Measurements from ENCODE around the gene ERAL1.
"Not testable (repeated sequence)": the region's sequence is repeated elsewhere in the genome, so short reads cannot be mapped to it uniquely, and the experiment has no call there.

Gene ERAL1

DNA sequence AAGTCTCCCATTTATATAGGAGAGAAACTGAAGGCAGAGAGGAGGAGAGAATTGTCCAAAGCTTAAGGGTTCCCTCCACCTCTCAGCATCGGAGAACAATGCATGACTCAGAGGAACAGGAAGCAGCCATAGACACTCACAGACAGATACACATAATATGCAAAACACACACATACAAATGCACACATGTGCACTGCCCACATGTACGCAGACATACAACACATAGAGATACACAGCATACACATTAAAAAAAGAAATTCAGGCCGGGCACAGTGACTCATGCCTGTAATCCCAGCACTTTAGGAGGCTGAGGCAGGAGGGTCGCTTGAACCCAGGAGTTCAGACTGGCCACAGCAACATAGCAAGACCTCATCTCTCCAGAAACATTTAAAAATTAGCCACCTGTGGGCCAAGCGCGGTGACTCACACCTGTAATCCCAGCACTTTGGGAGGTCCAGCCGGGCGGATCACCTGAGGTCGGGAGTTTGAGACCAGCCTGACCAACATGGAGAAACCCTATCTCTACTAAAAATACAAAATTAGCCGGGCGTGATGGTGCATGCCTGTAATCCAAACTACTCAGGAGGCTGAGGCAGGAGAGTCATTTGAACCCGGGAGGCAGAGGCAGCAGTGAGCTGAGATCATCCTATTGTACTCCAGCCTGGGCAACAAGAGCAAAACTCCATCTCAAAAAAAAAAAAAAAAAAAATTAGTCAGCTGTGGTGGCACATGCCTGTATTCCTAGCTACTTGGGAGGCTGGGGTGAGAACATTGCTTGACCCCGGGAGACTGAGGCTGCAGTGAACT, 11.3 kb downstream of the ERAL1 start:
- H3K36me3 ChIP-seq (ENCODE audit: control insufficient read depth in 2 of 2, insufficient read depth in 2 of 2, low read length in 2 of 2), result peaks cover 0 to 6% of the 10 kb centered on the region in 2 donors
- H3K9ac ChIP-seq (ENCODE audit: low read length in 2 of 2), result no peak overlapping the region
- no peak overlapping the region for H3K4me3 ChIP-seq (ENCODE audit: low read length in 2 of 2)
- no peaks in the 10 kb centered on the region for H3K9me3 ChIP-seq (ENCODE audit: control insufficient read depth in 2 of 2, low read length in 2 of 2)
- no peaks in the 10 kb centered on the region for H3K4me1 ChIP-seq (ENCODE audit: control insufficient read depth, insufficient read depth, low read length)
- no peak overlapping the region for H3K27ac ChIP-seq (ENCODE audit: low read length)
- H3K27me3 ChIP-seq (ENCODE audit: control insufficient read depth in 1 of 2, insufficient read depth in 2 of 2, low read length in 2 of 2), result no peaks in the 10 kb centered on the region

- no peak overlapping the region for H3K9ac ChIP-seq (ENCODE audit: low read length in 2 of 2)
- H3K9me3 ChIP-seq (ENCODE audit: control insufficient read depth in 2 of 2, low read length in 2 of 2), result no peaks in the 10 kb centered on the region
- no peak overlapping the region for H3K27ac ChIP-seq (ENCODE audit: low read length)
- H3K36me3 ChIP-seq (ENCODE audit: control insufficient read depth in 2 of 2, insufficient read depth in 2 of 2, low read length in 2 of 2), result no peaks in the 10 kb centered on the region
- H3K4me1 ChIP-seq (ENCODE audit: control insufficient read depth, insufficient read depth, low read length), result no peaks in the 10 kb centered on the region
- H3K4me3 ChIP-seq (ENCODE audit: low read length in 2 of 2), result no peak overlapping the region
- H3K27me3 ChIP-seq (ENCODE audit: control insufficient read depth in 1 of 2, insufficient read depth in 2 of 2, low read length in 2 of 2), result no peaks in the 10 kb centered on the region
Measured at GRCh38 chr17:28867276-28867675, 12.5 kb downstream of the ERAL1 start.

- Histone ChIP-seq H3K27ac (ENCODE audit: low read length) (no peak overlapping the region), H3K9me3 (ENCODE audit: control insufficient read depth in 2 of 2, low read length in 2 of 2) (no peaks in the 10 kb centered on the region), H3K36me3 (ENCODE audit: control insufficient read depth in 2 of 2, insufficient read depth in 2 of 2, low read length in 2 of 2) (no peaks in the 10 kb centered on the region), H3K4me1 (ENCODE audit: control insufficient read depth, insufficient read depth, low read length) (no peaks in the 10 kb centered on the region), H3K9ac (ENCODE audit: low read length in 2 of 2) (no peak overlapping the region), H3K4me3 (ENCODE audit: low read length in 2 of 2) (no peak overlapping the region), H3K27me3 (ENCODE audit: control insufficient read depth in 1 of 2, insufficient read depth in 2 of 2, low read length in 2 of 2) (no peaks in the 10 kb centered on the region)
Measured at GRCh38 chr17:28871056-28871579, 16.3 kb downstream of the ERAL1 start.

DNA sequence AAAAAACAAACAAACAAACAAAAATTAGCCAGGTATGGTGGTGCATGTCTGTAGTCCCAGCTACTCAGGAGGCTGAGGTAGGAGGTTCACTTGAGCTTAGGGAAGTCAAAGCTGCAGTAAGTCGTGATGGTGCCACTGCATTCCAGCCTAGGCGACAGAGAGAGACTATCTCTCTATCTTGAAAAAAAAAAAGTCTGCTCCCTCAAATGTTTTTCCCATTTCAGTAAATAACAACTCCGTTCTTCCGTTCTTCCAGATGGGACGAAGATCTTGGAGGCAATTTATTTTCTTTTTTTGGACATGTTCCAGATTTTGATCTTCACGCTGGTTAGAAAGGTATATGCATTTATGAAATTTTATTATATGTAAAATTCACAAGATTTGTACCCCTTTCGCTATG, 19.0 kb downstream of the ERAL1 start:
- Histone ChIP-seq H3K36me3 (ENCODE audit: control insufficient read depth in 2 of 2, insufficient read depth in 2 of 2, low read length in 2 of 2) (peaks cover 3% of the 10 kb centered on the region in 2 donors), H3K9me3 (ENCODE audit: control insufficient read depth in 2 of 2, low read length in 2 of 2) (no peaks in the 10 kb centered on the region)

GRCh38 chr17:28874750-28875149, 19.9 kb downstream of the ERAL1 start:
- H3K9ac ChIP-seq (ENCODE audit: low read length in 2 of 2), result no peak overlapping the region

More for the DNA sequence above, 19.0 kb downstream of the ERAL1 start:
- no peak overlapping the region for H3K4me3 ChIP-seq (ENCODE audit: low read length in 2 of 2)
- H3K27ac ChIP-seq (ENCODE audit: low read length), result no peak overlapping the region
- H3K4me1 ChIP-seq (ENCODE audit: control insufficient read depth, insufficient read depth, low read length), result no peaks in the 10 kb centered on the region
- H3K9ac ChIP-seq (ENCODE audit: low read length in 2 of 2), result no peak overlapping the region
- H3K27me3 ChIP-seq (ENCODE audit: control insufficient read depth in 1 of 2, insufficient read depth in 2 of 2, low read length in 2 of 2), result no peaks in the 10 kb centered on the region

DNA sequence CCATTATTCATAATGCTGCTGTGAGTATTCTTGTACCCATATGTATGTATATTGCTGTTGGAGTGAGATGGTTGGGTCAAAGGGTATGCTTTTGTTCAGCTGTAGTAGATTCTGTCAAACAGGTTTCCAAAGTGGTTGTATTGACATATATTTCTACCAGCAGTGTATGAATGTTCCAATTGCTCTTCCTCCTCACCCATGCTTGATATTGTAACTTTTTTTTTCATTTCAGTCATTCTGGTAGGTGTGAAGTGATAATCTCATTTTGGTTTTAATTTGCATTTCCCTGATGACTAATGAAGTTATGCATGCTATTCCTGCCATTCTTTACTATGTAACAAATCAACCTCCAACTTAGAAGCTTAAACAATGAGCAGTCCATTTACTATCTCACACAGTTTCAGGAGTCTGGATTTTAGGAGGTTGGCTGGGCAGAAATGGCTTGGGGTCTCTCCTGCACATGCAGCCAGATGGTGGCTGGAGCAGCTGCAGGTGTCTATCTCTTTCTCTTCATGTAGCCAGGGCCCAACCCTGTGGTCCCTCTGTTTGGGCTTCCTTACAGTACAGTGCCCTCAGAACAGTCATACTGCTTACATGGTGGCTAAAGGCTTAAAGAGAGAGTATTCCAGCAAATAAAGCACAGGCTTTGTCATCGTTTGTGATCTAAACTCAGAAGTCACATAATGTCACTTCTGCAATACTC, 21.2 kb downstream of the ERAL1 start:
- no peaks in the 10 kb centered on the region for H3K27me3 ChIP-seq (ENCODE audit: control insufficient read depth in 1 of 2, insufficient read depth in 2 of 2, low read length in 2 of 2)
- H3K27ac ChIP-seq (ENCODE audit: low read length), result no peak overlapping the region
- H3K4me3 ChIP-seq (ENCODE audit: low read length in 2 of 2), result no peak overlapping the region
- no peak overlapping the region for H3K9ac ChIP-seq (ENCODE audit: low read length in 2 of 2)
- no peaks in the 10 kb centered on the region for H3K4me1 ChIP-seq (ENCODE audit: control insufficient read depth, insufficient read depth, low read length)
- no peaks in the 10 kb centered on the region for H3K9me3 ChIP-seq (ENCODE audit: control insufficient read depth in 2 of 2, low read length in 2 of 2)
- peaks cover 13 to 24% of the 10 kb centered on the region in 2 donors for H3K36me3 ChIP-seq (ENCODE audit: control insufficient read depth in 2 of 2, insufficient read depth in 2 of 2, low read length in 2 of 2)

More at GRCh38 chr17:28874750-28875149, 19.9 kb downstream of the ERAL1 start:
- Histone ChIP-seq H3K27me3 (ENCODE audit: control insufficient read depth in 1 of 2, insufficient read depth in 2 of 2, low read length in 2 of 2) (no peaks in the 10 kb centered on the region), H3K27ac (ENCODE audit: low read length) (no peak overlapping the region), H3K9me3 (ENCODE audit: control insufficient read depth in 2 of 2, low read length in 2 of 2) (no peaks in the 10 kb centered on the region), H3K36me3 (ENCODE audit: control insufficient read depth in 2 of 2, insufficient read depth in 2 of 2, low read length in 2 of 2) (peaks cover 3 to 11% of the 10 kb centered on the region in 2 donors), H3K4me3 (ENCODE audit: low read length in 2 of 2) (no peak overlapping the region), H3K4me1 (ENCODE audit: control insufficient read depth, insufficient read depth, low read length) (no peaks in the 10 kb centered on the region)

GRCh38 chr17:28877150-28877711, 22.4 kb downstream of the ERAL1 start:
- peaks cover 26 to 36% of the 10 kb centered on the region in 2 donors for H3K36me3 ChIP-seq (ENCODE audit: control insufficient read depth in 2 of 2, insufficient read depth in 2 of 2, low read length in 2 of 2)
- not testable (repeated sequence) for H3K4me1 ChIP-seq (ENCODE audit: control insufficient read depth, insufficient read depth, low read length); H3K9me3 ChIP-seq (ENCODE audit: control insufficient read depth in 2 of 2, low read length in 2 of 2); H3K27me3 ChIP-seq (ENCODE audit: control insufficient read depth in 1 of 2, insufficient read depth in 2 of 2, low read length in 2 of 2); H3K4me3 ChIP-seq (ENCODE audit: low read length in 2 of 2); H3K27ac ChIP-seq (ENCODE audit: low read length); H3K9ac ChIP-seq (ENCODE audit: low read length in 2 of 2)

- Histone ChIP-seq H3K36me3 (ENCODE audit: control insufficient read depth in 2 of 2, insufficient read depth in 2 of 2, low read length in 2 of 2) (peaks cover 33 to 47% of the 10 kb centered on the region in 2 donors), H3K4me1 (ENCODE audit: control insufficient read depth, insufficient read depth, low read length) (no peaks in the 10 kb centered on the region), H3K9me3 (ENCODE audit: control insufficient read depth in 2 of 2, low read length in 2 of 2) (no peaks in the 10 kb centered on the region), H3K27me3 (ENCODE audit: control insufficient read depth in 1 of 2, insufficient read depth in 2 of 2, low read length in 2 of 2) (no peaks in the 10 kb centered on the region), H3K9ac (ENCODE audit: low read length in 2 of 2) (no peak overlapping the region), H3K4me3 (ENCODE audit: low read length in 2 of 2) (no peak overlapping the region), H3K27ac (ENCODE audit: low read length) (no peak overlapping the region)
Measured at GRCh38 chr17:28878158-28878910, 23.5 kb downstream of the ERAL1 start.

- Histone ChIP-seq H3K36me3 (ENCODE audit: control insufficient read depth in 2 of 2, insufficient read depth in 2 of 2, low read length in 2 of 2) (peaks cover 33 to 52% of the 10 kb centered on the region in 2 donors), H3K9me3 (ENCODE audit: control insufficient read depth in 2 of 2, low read length in 2 of 2) (no peaks in the 10 kb centered on the region), H3K27me3 (ENCODE audit: control insufficient read depth in 1 of 2, insufficient read depth in 2 of 2, low read length in 2 of 2) (no peaks in the 10 kb centered on the region), H3K4me3 (ENCODE audit: low read length in 2 of 2) (no peak overlapping the region), H3K4me1 (ENCODE audit: control insufficient read depth, insufficient read depth, low read length) (no peaks in the 10 kb centered on the region), H3K27ac (ENCODE audit: low read length) (no peak overlapping the region), H3K9ac (ENCODE audit: low read length in 2 of 2) (no peak overlapping the region)
Measured at GRCh38 chr17:28878981-28879380, 24.2 kb downstream of the ERAL1 start.

GRCh38 chr17:28879886-28880571, 25.2 kb downstream of the ERAL1 start:
- Histone ChIP-seq H3K36me3 (ENCODE audit: control insufficient read depth in 2 of 2, insufficient read depth in 2 of 2, low read length in 2 of 2) (peaks cover 40 to 59% of the 10 kb centered on the region in 2 donors), H3K4me3 (ENCODE audit: low read length in 2 of 2) (no peak overlapping the region), H3K9ac (ENCODE audit: low read length in 2 of 2) (no peak overlapping the region), H3K27ac (ENCODE audit: low read length) (no peak overlapping the region), H3K27me3 (ENCODE audit: control insufficient read depth in 1 of 2, insufficient read depth in 2 of 2, low read length in 2 of 2) (no peaks in the 10 kb centered on the region), H3K4me1 (ENCODE audit: control insufficient read depth, insufficient read depth, low read length) (no peaks in the 10 kb centered on the region), H3K9me3 (ENCODE audit: control insufficient read depth in 2 of 2, low read length in 2 of 2) (no peaks in the 10 kb centered on the region)

Data from stomach smooth muscle (tissue), 2 donors.